Measurements from ENCODE around the gene USP27X. TPM values are rescaled to one million over a fixed set of nuclear protein-coding genes. Genes with fewer than 3 reads are reported as not detected.

The USP27X gene
- total and polyA plus RNA-seq, 2 of the 8 experiments (the other 6 are each of a cell fraction or from before 2014, with no cell fraction given) = 3.8 to 4.7 TPM

GRCh38 chrX:49876750-49877149 lies 2.5 kb upstream of the USP27X start:
- DNase-seq (ENCODE audit: low read depth in 1 of 2, low spot score in 2 of 2) (no peak), FAIRE-seq (no peak)
- Histone ChIP-seq H3K23me2 (ENCODE audit: low read depth, low read length) (peaks cover 3% of the 10 kb centered on the region; the same call in 1 of the 2 replicates), H2BK12ac (ENCODE audit: low read depth, low read length) (no peak overlapping the region), H3K9ac (replicated peaks in 1 of 4; ENCODE audit: extremely low read depth in 1 of 4, low read depth in 3 of 4, low read length in 3 of 4) (no peak overlapping the region), H3K4me2 (ENCODE audit: insufficient read depth in 1 of 2, low read depth in 2 of 2, low read length in 2 of 2) (no peak overlapping the region), H4K5ac (ENCODE audit: insufficient read length, low read depth, low read length) (no peak overlapping the region), H3K4ac (replicated peaks; ENCODE audit: insufficient read length, low read depth, low read length) (no peak overlapping the region), H2BK15ac (ENCODE audit: low read length) (no peak overlapping the region), H2BK5ac (ENCODE audit: low read depth, low read length) (no peak overlapping the region), H3K56ac (replicated peaks; ENCODE audit: insufficient read length, low read depth, low read length) (no peak overlapping the region), H3K79me1 (ENCODE audit: low read depth, low read length) (no peaks in the 10 kb centered on the region), H4K8ac (ENCODE audit: extremely low read depth, insufficient read depth, low read length) (no peak overlapping the region), H3K27ac (ENCODE audit: low read depth, low read length) (no peak overlapping the region), H4K91ac (replicated peaks; ENCODE audit: insufficient read length, low read length) (no peak overlapping the region), H2AFZ (ENCODE audit: low read length) (no peak overlapping the region), H3K9me3 (ENCODE audit: insufficient read depth in 2 of 2, low read depth in 1 of 2, low read length in 1 of 2) (no peaks in the 10 kb centered on the region), H3K23ac (ENCODE audit: insufficient read length) (no peak overlapping the region), H2BK120ac (replicated peaks; ENCODE audit: low read depth, low read length) (no peak overlapping the region), H3K4me3 (ENCODE audit: extremely low read depth in 1 of 4, insufficient read depth in 2 of 4, low read depth in 3 of 4, low read length in 4 of 4) (no peak overlapping the region), H3K79me2 (ENCODE audit: control insufficient read depth in 1 of 2, insufficient read depth in 2 of 2, low read length in 2 of 2) (0 out of 4 replicates have a peak, but pooled peaks cover 0 to 2% of the 10 kb centered on the region in 2 experiments), H3K18ac (ENCODE audit: extremely low read depth, low read length) (no peak overlapping the region), H3K36me3 (ENCODE audit: control insufficient read depth in 2 of 4, insufficient read depth in 4 of 4, low read length in 3 of 4) (no peaks in the 10 kb centered on the region), H3K14ac (ENCODE audit: insufficient read length) (no peak overlapping the region), H3K4me1 (replicated peaks in 1 of 4; ENCODE audit: control insufficient read depth in 3 of 4, insufficient read depth in 4 of 4, low read length in 3 of 4) (peaks cover 0 to 5% (median 3%) of the 10 kb centered on the region in 4 experiments; a peak in 3 of 7 replicates), H3K27me3 (replicated peaks in 1 of 4; ENCODE audit: control insufficient read depth in 3 of 4, extremely low read depth in 1 of 4, insufficient read depth in 3 of 4, low read length in 3 of 4) (no peaks in the 10 kb centered on the region; a peak in 3 of 7 replicates), H4K20me1 (replicated peaks in 1 of 2; ENCODE audit: control insufficient read depth in 1 of 2, insufficient read depth in 2 of 2, low read length in 2 of 2) (no peaks in the 10 kb centered on the region), H2AK5ac (ENCODE audit: low read depth, low read length) (no peak overlapping the region), H2BK20ac (ENCODE audit: low read length) (no peak overlapping the region)
- TF ChIP-seq RFX5 (IDR thresholded peaks at IDR 0.05; ENCODE audit: borderline replicate concordance, low read depth, low read length) (no peak), RAD21 (IDR thresholded peaks at IDR 0.05 in 1 of 2, conservative IDR thresholded peaks at IDR 0.05 in 1 of 2; ENCODE audit: low read depth in 2 of 2, low read length in 2 of 2) (peak in 1 of 2 experiments; percentile 8; a peak in 1 of 4 replicates), CTCF (IDR thresholded peaks at IDR 0.05; ENCODE audit: control extremely low read depth in 1 of 3, insufficient read depth in 1 of 3, low read depth in 1 of 3, low read length in 3 of 3) (peak in 2 of 3 experiments; percentile 26 to 29; a peak in 2 of 4 replicates), PHF8 (conservative IDR thresholded peaks at IDR 0.05; ENCODE audit: low read depth, low read length) (no peak), POLR2A (IDR thresholded peaks at IDR 0.05; ENCODE audit: control extremely low read depth in 1 of 2, low read depth in 2 of 2, low read length in 2 of 2) (no peak)
- ChIA-PET CTCF (ENCODE audit: partially characterized antibody) (interaction anchor here (0.6 to 3.5 kb wide), 8 partner anchors 8 to 1227 kb away, joined by 3 to 11 read pairs (median 4); no protein-coding TSS in a partner anchor), POLR2A (ENCODE audit: partially characterized antibody) (no interaction called here)
- WGBS, 2 experiments (ENCODE audit: extremely low coverage in 1 of 2, insufficient coverage in 1 of 2, insufficient read length in 1 of 2, insufficient replicate concordance in 2 of 2, low coverage in 1 of 2, low lambda C conversion rate in 2 of 2, missing lambda C conversion rate in 1 of 2) = 4% methylated on average over 2 of the region's 3 CpGs; no CpG with 5 or more reads in 1 of the 2 experiments
